H1 (cell line): ENCODE results near the gene SLC28A1. TPM values are rescaled to one million over a fixed set of nuclear protein-coding genes. Genes with fewer than 3 reads are reported as not detected.

Experiments used
- CTCF ChIA-PET: fragments of 300-600 bp; sonication (Branson Sonifier 250); formaldehyde crosslinking; loops from one replicate; lab custom pipeline; 2021; ENCODE audit not compliant: partially characterized antibody; lab: Charles Lee
- POLR2A ChIA-PET: fragments of 300-600 bp; sonication (Branson Sonifier 250); formaldehyde crosslinking; loops from one replicate; lab custom pipeline; 2021; ENCODE audit warnings: inconsistent platforms; ENCODE audit not compliant: partially characterized antibody; lab: Charles Lee
- DNase-seq, 2 experiments: peaks; one replicate each; pipeline versions ENCODE4 v3.0.0 to v3.0.0-alpha.2; 2010 to 2022; ENCODE audit warnings: low spot score in 2 of 2, low read depth in 1 of 2, mixed read lengths in 1 of 2
- FAIRE-seq: peaks from 2 replicates; lab custom pipeline; 2011; peaks lifted over from hg19 to GRCh38; lab: Jason Lieb, UNC
- H2AFZ ChIP-seq: 2 replicates; pipeline ENCODE4 v1.8.1; 2012; ENCODE audit warnings: low read length, inconsistent platforms
- H2AK5ac ChIP-seq: 2 replicates; pipeline ENCODE4 v1.6.1; 2013; ENCODE audit warnings: low read depth, low read length
- H2BK120ac ChIP-seq: replicated peaks from 2 replicates; pipeline ENCODE3; 2013; ENCODE audit warnings: low read depth, low read length, inconsistent platforms
- H2BK12ac ChIP-seq: 2 replicates; pipeline ENCODE4 v1.6.1; 2013; ENCODE audit warnings: low read depth, low read length
- H2BK15ac ChIP-seq: 2 replicates; pipeline ENCODE4 v1.6.1; 2013; ENCODE audit warnings: low read length
- H2BK20ac ChIP-seq: 2 replicates; pipeline ENCODE4 v1.6.1; 2013; ENCODE audit warnings: low read length
- H2BK5ac ChIP-seq: 2 replicates; pipeline ENCODE4 v1.6.1; 2013; ENCODE audit warnings: low read depth, low read length
- H3K14ac ChIP-seq: 2 replicates; pipeline ENCODE4 v1.6.1; 2013; ENCODE audit warnings: inconsistent platforms; ENCODE audit not compliant: insufficient read length
- H3K18ac ChIP-seq: 2 replicates; pipeline ENCODE4 v1.6.1; 2013; ENCODE audit warnings: low read length; ENCODE audit errors: extremely low read depth
- H3K23ac ChIP-seq: 2 replicates; pipeline ENCODE4 v1.6.1; 2013; ENCODE audit warnings: inconsistent platforms; ENCODE audit not compliant: insufficient read length
- H3K23me2 ChIP-seq: 2 replicates; pipeline ENCODE4 v1.6.1; 2013; ENCODE audit warnings: low read depth, low read length
- H3K27ac ChIP-seq: 2 replicates; pipeline ENCODE4 v1.6.1; 2011; ENCODE audit warnings: low read depth, low read length, inconsistent platforms
- H3K27me3 ChIP-seq, 4 experiments: replicated peaks in 1 of 4; 1 replicate in 1 of 4; 2 replicates in 3 of 4; pipeline versions ENCODE4 v1.6.1 to v1.8.1; 2011 to 2013; ENCODE audit warnings: low read length in 3 of 4, mild to moderate bottlenecking in 3 of 4, inconsistent platforms in 2 of 4, mixed read lengths in 2 of 4, moderate library complexity in 1 of 4; ENCODE audit not compliant: control insufficient read depth in 3 of 4, insufficient read depth in 3 of 4; ENCODE audit errors: extremely low read depth in 1 of 4
- H3K36me3 ChIP-seq, 4 experiments: 2 replicates each; pipeline versions ENCODE4 v1.6.1 to v1.8.1; 2011 to 2013; ENCODE audit warnings: mild to moderate bottlenecking in 4 of 4, low read length in 3 of 4, moderate library complexity in 2 of 4, control low read depth in 1 of 4, inconsistent platforms in 1 of 4; ENCODE audit not compliant: insufficient read depth in 4 of 4, control insufficient read depth in 2 of 4
- H3K4ac ChIP-seq: replicated peaks from 2 replicates; pipeline ENCODE3; 2013; ENCODE audit warnings: low read length, low read depth, mixed read lengths, inconsistent platforms; ENCODE audit not compliant: insufficient read length
- H3K4me1 ChIP-seq, 4 experiments: replicated peaks in 1 of 4; 1 replicate in 1 of 4; 2 replicates in 3 of 4; pipeline versions ENCODE4 v1.6.1 to v1.8.1; 2011 to 2013; ENCODE audit warnings: low read length in 3 of 4, inconsistent platforms in 2 of 4, mixed read lengths in 1 of 4; ENCODE audit not compliant: insufficient read depth in 4 of 4, control insufficient read depth in 3 of 4
- H3K4me2 ChIP-seq, 2 experiments: 2 replicates each; pipeline versions ENCODE4 v1.6.1 to v1.8.1; 2011 to 2013; ENCODE audit warnings: low read depth in 2 of 2, low read length in 2 of 2, control low read depth in 1 of 2, inconsistent platforms in 1 of 2, mild to moderate bottlenecking in 1 of 2; ENCODE audit not compliant: insufficient read depth in 1 of 2
- H3K4me3 ChIP-seq, 4 experiments: fragments of 200-600, 300-600 bp in 1 of 4; sonication (generic), shearing (Covaris generic), sonication (Bioruptor Twin) in 1 of 4; 2 replicates each; pipeline versions ENCODE4 v1.5.1 to v1.8.1; 2011 to 2016; ENCODE audit warnings: low read length in 4 of 4, low read depth in 3 of 4, control low read depth in 2 of 4, inconsistent platforms in 2 of 4, mild to moderate bottlenecking in 2 of 4, mixed read lengths in 1 of 4, moderate library complexity in 1 of 4; ENCODE audit not compliant: insufficient read depth in 2 of 4; ENCODE audit errors: extremely low read depth in 1 of 4
- H3K56ac ChIP-seq: replicated peaks from 2 replicates; pipeline ENCODE3; 2013; ENCODE audit warnings: low read depth, mild to moderate bottlenecking, mixed read lengths, low read length, inconsistent platforms; ENCODE audit not compliant: insufficient read length
- H3K79me1 ChIP-seq: 2 replicates; pipeline ENCODE4 v1.6.1; 2013; ENCODE audit warnings: low read depth, low read length, control low read depth
- H3K79me2 ChIP-seq, 2 experiments: 2 replicates each; pipeline versions ENCODE4 v1.6.1 to v1.8.1; 2012 to 2013; ENCODE audit warnings: low read length in 2 of 2, mild to moderate bottlenecking in 2 of 2, inconsistent platforms in 1 of 2; ENCODE audit not compliant: insufficient read depth in 2 of 2, control insufficient read depth in 1 of 2
- H3K9ac ChIP-seq, 4 experiments: replicated peaks in 1 of 4; 1 replicate in 1 of 4; 2 replicates in 3 of 4; pipeline versions ENCODE4 v1.6.1 to v1.8.1; 2011 to 2013; ENCODE audit warnings: low read depth in 3 of 4, low read length in 3 of 4, control low read depth in 2 of 4, mild to moderate bottlenecking in 2 of 4, moderate library complexity in 2 of 4, inconsistent platforms in 1 of 4; ENCODE audit errors: extremely low read depth in 1 of 4
- H3K9me3 ChIP-seq, 2 experiments: 2 replicates each; pipeline versions ENCODE4 v1.6.1 to v1.8.1; 2012 to 2013; ENCODE audit warnings: mild to moderate bottlenecking in 2 of 2, moderate library complexity in 2 of 2, control low read depth in 1 of 2, inconsistent platforms in 1 of 2, low read depth in 1 of 2, low read length in 1 of 2, mixed read lengths in 1 of 2; ENCODE audit not compliant: insufficient read depth in 2 of 2
- H4K20me1 ChIP-seq, 2 experiments: replicated peaks in 1 of 2; 2 replicates each; pipeline versions ENCODE3 to v1.8.1; 2011 to 2013; ENCODE audit warnings: inconsistent platforms in 2 of 2, low read length in 2 of 2, mild to moderate bottlenecking in 1 of 2; ENCODE audit not compliant: insufficient read depth in 2 of 2, control insufficient read depth in 1 of 2
- H4K5ac ChIP-seq: 2 replicates; pipeline ENCODE4 v1.6.1; 2013; ENCODE audit warnings: low read length, low read depth, mixed read lengths, inconsistent platforms; ENCODE audit not compliant: insufficient read length
- H4K8ac ChIP-seq: 2 replicates; pipeline ENCODE4 v1.8.0; 2013; ENCODE audit warnings: mild to moderate bottlenecking, moderate library complexity, low read length, inconsistent platforms; ENCODE audit not compliant: insufficient read depth; ENCODE audit errors: extremely low read depth
- H4K91ac ChIP-seq: replicated peaks from 2 replicates; pipeline ENCODE3; 2013; ENCODE audit warnings: low read length, mixed read lengths, inconsistent platforms; ENCODE audit not compliant: insufficient read length
- ASH2L ChIP-seq: fragments of 200-600, 300-600 bp; sonication (generic); IDR thresholded peaks from one replicate; pipeline ENCODE4 v1.7.1; 2017; ENCODE audit warnings: low read length
- BACH1 ChIP-seq: IDR thresholded peaks from 2 replicates; pipeline ENCODE4 v1.6.1; 2012; ENCODE audit warnings: low read length, improper control_type of control experiment
- BRCA1 ChIP-seq: IDR thresholded peaks from 2 replicates; pipeline ENCODE4 v1.6.1; 2012; ENCODE audit warnings: low read depth, low read length, improper control_type of control experiment
- CEBPB ChIP-seq: IDR thresholded peaks from 2 replicates; pipeline ENCODE4 v1.6.1; 2012; ENCODE audit warnings: low read depth, low read length
- CHD1 ChIP-seq: IDR thresholded peaks from 2 replicates; pipeline ENCODE4 v1.6.1; 2012; ENCODE audit warnings: low read depth, low read length, improper control_type of control experiment
- CREB1 ChIP-seq: IDR thresholded peaks from 2 replicates; pipeline ENCODE4 v1.6.1; 2012; ENCODE audit warnings: inconsistent platforms
- E2F6 ChIP-seq: IDR thresholded peaks from 2 replicates; pipeline ENCODE4 v1.6.1; 2012; ENCODE audit warnings: inconsistent platforms
- EGR1 ChIP-seq: IDR thresholded peaks from 2 replicates; pipeline ENCODE4 v1.6.1; 2011; ENCODE audit warnings: low read depth, low read length, borderline replicate concordance
- EP300 ChIP-seq, 2 experiments: IDR thresholded peaks; 1 replicate in 1 of 2; 2 replicates in 1 of 2; pipeline ENCODE4 v1.6.1; 2011 to 2012; ENCODE audit warnings: low read depth in 2 of 2, low read length in 2 of 2, mild to moderate bottlenecking in 2 of 2, borderline replicate concordance in 1 of 2, inconsistent platforms in 1 of 2, moderate library complexity in 1 of 2
- GABPA ChIP-seq: IDR thresholded peaks from 2 replicates; pipeline ENCODE4 v1.6.1; 2011; ENCODE audit warnings: mild to moderate bottlenecking, low read length, moderate library complexity, borderline replicate concordance; ENCODE audit not compliant: insufficient read depth
- KDM1A ChIP-seq: fragments of 200-600, 300-600 bp; sonication (generic); IDR thresholded peaks from 2 replicates; pipeline ENCODE4 v1.7.1; 2016; ENCODE audit warnings: mild to moderate bottlenecking, low read length, borderline replicate concordance
- RXRA ChIP-seq: IDR thresholded peaks from 2 replicates; pipeline ENCODE4 v1.6.1; 2011; ENCODE audit warnings: low read depth, mild to moderate bottlenecking, low read length, moderate library complexity; ENCODE audit not compliant: insufficient read depth
- SAP30 ChIP-seq: fragments of 300-600 bp; sonication (generic); IDR thresholded peaks from 2 replicates; pipeline ENCODE4 v1.7.1; 2012; ENCODE audit warnings: low read length, moderate library complexity, mild to moderate bottlenecking, inconsistent platforms; ENCODE audit not compliant: insufficient read depth, insufficient replicate concordance
- YY1 ChIP-seq: IDR thresholded peaks from 2 replicates; pipeline ENCODE4 v1.6.1; 2011; ENCODE audit warnings: low read depth, mild to moderate bottlenecking, low read length
- WGBS, 2 experiments: shearing (Covaris generic) in 1 of 2; methylation state at CpG; one replicate each; pipeline versions ENCODE4 v1.1.6 to v1.1.7; 2013 to 2015; ENCODE audit warnings: low lambda C conversion rate in 2 of 2, mixed read lengths in 2 of 2, inconsistent platforms in 1 of 2, low coverage in 1 of 2, missing lambda C conversion rate in 1 of 2; ENCODE audit not compliant: insufficient replicate concordance in 2 of 2, insufficient coverage in 1 of 2, insufficient read length in 1 of 2; ENCODE audit errors: extremely low coverage in 1 of 2, missing lambda C conversion rate in 1 of 2; 5-methylcytosine and 5-hydroxymethylcytosine counted together
- polyA plus RNA-seq, 7 experiments: library from polyadenylated mRNA; depleted of rRNA in 3 of 7; stranded (reverse) in 5 of 7; unstranded in 2 of 7; fragments of >200 nt in 5 of 7; fragments of 200-250 nt in 2 of 7; gene quantifications; 1 replicate in 5 of 7; 2 replicates in 1 of 7; 4 replicates in 1 of 7; pipeline versions ENCODE4 v1.2.1 to v1.2.3, GENCODE V29; 2011 to 2013; ENCODE audit warnings: missing spikeins in 2 of 7, mixed read lengths in 2 of 7
- total RNA-seq: library from RNA; stranded (reverse); fragmentation: NEBNext Ultra II Directional; extraction: Animal tissue kit (Norgen Biotek cat#: 25700); gene quantifications from 2 replicates; pipeline ENCODE4 v1.2.1, GENCODE V29; 2021

SLC28A1 gene
- total and polyA plus RNA-seq, 2 of the 8 experiments (the other 6 are each of a cell fraction or from before 2014, with no cell fraction given) = 0.09 TPM; not detected in 1

GRCh38 chr15:84915606-84915958 lies 31.1 kb downstream of the SLC28A1 start:
- Histone ChIP-seq H3K79me2 (no peaks in the 10 kb centered on the region), H3K14ac (no peak overlapping the region), H3K79me1 (no peaks in the 10 kb centered on the region), H3K18ac (no peak overlapping the region), H2BK12ac (no peak overlapping the region), H4K20me1 (no peaks in the 10 kb centered on the region), H4K91ac (no peak overlapping the region), H2AK5ac (no peak overlapping the region), H3K9me3 (no peaks in the 10 kb centered on the region), H3K27ac (no peak overlapping the region), H2AFZ (no peak overlapping the region), H4K5ac (no peak overlapping the region), H3K27me3 (no peaks in the 10 kb centered on the region), H4K8ac (no peak overlapping the region), H2BK15ac (peak overlapping the region; percentile 90; the same call in 1 of the 2 replicates), H3K36me3 (no peaks in the 10 kb centered on the region), H3K23ac (no peak overlapping the region), H2BK120ac (no peak overlapping the region), H2BK5ac (no peak overlapping the region), H3K56ac (no peak overlapping the region), H3K9ac (no peak overlapping the region), H3K23me2 (no peaks in the 10 kb centered on the region), H3K4me2 (no peak overlapping the region), H2BK20ac (no peak overlapping the region), H3K4me1 (no peaks in the 10 kb centered on the region), H3K4ac (no peak overlapping the region), H3K4me3 (no peak overlapping the region)
- ChIA-PET POLR2A (interaction anchor here (0.7 kb wide), 1 partner anchor 32 kb away, joined by 4 read pairs; no protein-coding TSS in a partner anchor), CTCF (interaction anchor here (1.2 kb wide), 1 partner anchor 35 kb away, joined by 4 read pairs; no protein-coding TSS in a partner anchor)
- WGBS, 2 experiments = 81% methylated on average over 3 of the region's 3 CpGs; no CpG with 5 or more reads in 1 of the 2 experiments
- DNase-seq (no peak), FAIRE-seq (no peak)
- TF ChIP-seq RXRA (no peak), SAP30 (no peak), E2F6 (no peak), GABPA (no peak), EGR1 (no peak), CREB1 (no peak), ASH2L (no peak), EP300 (IDR thresholded peaks at IDR 0.05; ENCODE audit: borderline replicate concordance in 1 of 2, low read depth in 2 of 2, low read length in 2 of 2) (no peak), CHD1 (no peak), BRCA1 (no peak), YY1 (no peak), BACH1 (no peak), CEBPB (no peak), KDM1A (no peak)
